ENCODE results near the gene KLHDC10.
"Not testable (repeated sequence)": the region's sequence is repeated elsewhere in the genome, so short reads cannot be mapped to it uniquely, and the experiment has no call there.

The KLHDC10 gene

DNA sequence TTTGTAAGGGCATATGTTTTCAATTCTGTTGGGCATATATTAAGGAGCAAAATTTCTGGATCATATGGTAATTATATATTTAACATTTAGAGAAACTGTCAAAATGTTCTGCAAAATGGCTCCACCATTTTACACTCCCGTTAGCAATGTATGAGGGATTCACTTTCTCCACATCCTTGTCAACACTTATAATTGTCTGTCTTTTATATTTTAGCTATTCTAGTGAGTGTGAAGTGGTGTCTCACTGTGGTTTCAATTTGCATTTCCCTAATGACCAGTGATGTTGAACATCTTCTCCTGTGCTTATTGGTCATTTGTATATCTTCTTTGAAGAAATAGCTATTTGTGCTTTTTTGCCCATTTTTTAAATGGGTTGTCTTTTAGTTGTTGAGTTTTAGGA lies 8.1 kb upstream of the KLHDC10 start:
- no peak for TF ChIP-seq JUND (IDR thresholded peaks at IDR 0.05; ENCODE audit: low read depth)
- in situ Hi-C loops (cut with HindIII; ENCODE audit: low pct_unique_long_range_greater_than_20kb, low sequenced_read_pairs) = no loop called here
- DNase-seq (ENCODE audit: low read depth in 1 of 2, low spot score in 1 of 2) = no peak

DNA sequence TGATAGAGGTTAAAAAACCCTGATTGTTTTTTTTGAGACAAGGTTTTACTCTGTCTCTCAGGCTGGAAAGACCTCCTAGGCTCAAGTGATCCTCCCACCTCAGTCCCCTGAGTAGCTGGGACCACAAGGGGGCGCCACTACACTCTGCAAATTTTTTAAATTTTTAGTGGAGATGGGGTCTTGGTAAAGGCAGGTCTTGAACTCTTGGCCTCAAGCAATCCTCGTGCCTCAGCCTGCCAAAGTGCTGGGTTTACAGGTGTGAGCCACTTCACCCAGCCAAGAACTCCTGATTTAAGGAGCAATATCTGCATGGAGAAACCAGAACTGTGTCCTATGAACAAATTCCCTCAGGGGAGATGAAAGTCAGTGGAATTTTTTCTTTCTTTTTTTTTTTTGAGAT lies 7.3 kb upstream of the KLHDC10 start:
- DNase-seq (ENCODE audit: low read depth in 1 of 2, low spot score in 1 of 2) = peak in 1 of 2 experiments; percentile 45
- in situ Hi-C loops (cut with HindIII; ENCODE audit: low pct_unique_long_range_greater_than_20kb, low sequenced_read_pairs) = no loop called here
- TF ChIP-seq JUND (IDR thresholded peaks at IDR 0.05; ENCODE audit: low read depth) = no peak

DNA sequence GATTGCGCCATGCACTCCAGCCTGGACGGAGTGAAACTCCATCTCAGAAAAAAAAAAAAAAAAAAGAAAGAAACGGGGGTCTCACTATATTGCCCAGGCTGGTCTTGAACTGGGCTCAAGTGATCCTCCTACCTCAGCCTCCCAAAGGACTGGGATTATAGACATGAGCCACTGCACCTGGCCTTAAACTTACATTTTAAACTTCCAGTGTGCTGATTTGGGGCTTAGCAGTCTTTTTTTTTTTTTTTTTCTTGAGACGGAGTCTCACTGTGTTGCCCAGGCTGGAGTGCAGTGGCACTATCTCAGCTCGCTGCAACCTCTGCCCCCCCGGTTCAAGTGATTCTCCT lies 5.8 kb upstream of the KLHDC10 start:
- in situ Hi-C loops (cut with HindIII; ENCODE audit: low pct_unique_long_range_greater_than_20kb, low sequenced_read_pairs); DNase-seq (ENCODE audit: low read depth in 1 of 2, low spot score in 1 of 2): not testable (repeated sequence)

DNA sequence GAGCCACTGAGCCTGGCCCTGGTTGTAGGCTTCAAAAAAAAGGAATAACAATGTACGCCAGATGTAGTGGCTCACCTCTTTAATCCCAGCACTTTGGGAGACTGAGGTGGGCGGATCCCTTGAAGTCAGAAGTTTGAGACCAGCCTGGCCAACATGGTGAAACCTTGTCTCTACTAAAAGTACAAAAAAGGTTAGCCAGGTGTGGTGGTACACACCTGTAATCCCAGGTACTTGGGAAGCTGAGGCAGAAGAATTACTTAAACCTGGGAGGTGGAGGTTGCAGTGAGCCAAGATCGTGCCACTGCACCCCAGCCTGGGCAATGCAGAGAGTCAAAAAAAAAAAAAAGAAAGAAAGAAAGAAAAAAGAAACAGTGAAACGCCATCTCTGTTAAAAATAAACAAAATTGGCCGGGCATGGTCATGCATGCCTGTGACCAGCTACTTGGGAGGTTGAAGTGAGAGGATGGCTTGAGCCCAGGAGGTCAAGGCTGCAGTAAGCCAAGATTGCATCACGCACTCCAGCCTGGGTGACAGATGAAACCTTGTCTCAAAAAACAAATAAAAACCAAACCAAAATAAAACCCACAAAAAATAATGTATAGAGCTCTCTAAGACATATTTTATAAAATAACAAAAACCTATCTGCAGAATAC lies 4.7 kb upstream of the KLHDC10 start:
- TF ChIP-seq JUND (IDR thresholded peaks at IDR 0.05; ENCODE audit: low read depth) = no peak
- in situ Hi-C loops (cut with HindIII; ENCODE audit: low pct_unique_long_range_greater_than_20kb, low sequenced_read_pairs) = no loop called here

DNA sequence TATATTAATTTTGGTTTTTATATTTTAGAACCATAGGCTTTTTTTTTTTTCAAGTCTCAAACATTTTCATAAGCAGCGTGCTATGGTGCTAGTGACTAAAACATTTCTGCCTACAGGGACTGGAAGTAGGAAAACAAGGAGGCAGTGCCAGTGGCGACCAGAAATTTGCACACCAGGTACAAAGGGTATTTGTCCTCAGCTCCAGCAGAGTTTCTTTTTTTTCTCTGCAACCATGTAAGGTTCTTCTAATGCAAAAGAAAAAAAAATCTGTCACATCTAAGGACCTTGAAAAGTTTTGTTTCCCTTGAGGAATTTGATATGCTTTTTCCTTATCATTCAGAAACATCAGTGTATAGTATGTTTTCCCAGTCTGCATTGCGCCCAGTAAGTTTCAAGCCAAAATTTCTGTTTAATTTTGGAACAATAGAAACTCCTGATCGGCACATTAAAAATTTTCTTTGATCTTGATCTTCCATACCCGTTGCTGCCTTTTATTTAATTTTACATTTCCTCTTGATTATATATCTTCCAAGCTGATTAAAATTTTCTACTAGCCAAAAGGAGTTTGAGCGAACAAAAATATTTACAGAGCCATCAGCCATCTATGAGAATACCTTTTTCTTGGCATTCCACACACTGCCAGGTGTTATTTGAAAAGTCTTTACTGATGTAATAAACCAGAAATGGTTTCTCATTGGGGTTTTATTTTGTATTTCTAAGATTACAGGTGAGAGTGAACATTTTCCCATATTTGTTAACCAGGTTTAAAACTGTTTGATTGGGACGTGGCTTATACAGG lies 956 bp upstream of the KLHDC10 start:
- DNase-seq (ENCODE audit: low read depth in 1 of 2, low spot score in 1 of 2) = no peak
- in situ Hi-C loops (cut with HindIII; ENCODE audit: low pct_unique_long_range_greater_than_20kb, low sequenced_read_pairs) = no loop called here
- no peak for TF ChIP-seq JUND (IDR thresholded peaks at IDR 0.05; ENCODE audit: low read depth)

More for the DNA sequence above, 4.7 kb upstream of the KLHDC10 start:
- DNase-seq (ENCODE audit: low read depth in 1 of 2, low spot score in 1 of 2) = no peak

DNA sequence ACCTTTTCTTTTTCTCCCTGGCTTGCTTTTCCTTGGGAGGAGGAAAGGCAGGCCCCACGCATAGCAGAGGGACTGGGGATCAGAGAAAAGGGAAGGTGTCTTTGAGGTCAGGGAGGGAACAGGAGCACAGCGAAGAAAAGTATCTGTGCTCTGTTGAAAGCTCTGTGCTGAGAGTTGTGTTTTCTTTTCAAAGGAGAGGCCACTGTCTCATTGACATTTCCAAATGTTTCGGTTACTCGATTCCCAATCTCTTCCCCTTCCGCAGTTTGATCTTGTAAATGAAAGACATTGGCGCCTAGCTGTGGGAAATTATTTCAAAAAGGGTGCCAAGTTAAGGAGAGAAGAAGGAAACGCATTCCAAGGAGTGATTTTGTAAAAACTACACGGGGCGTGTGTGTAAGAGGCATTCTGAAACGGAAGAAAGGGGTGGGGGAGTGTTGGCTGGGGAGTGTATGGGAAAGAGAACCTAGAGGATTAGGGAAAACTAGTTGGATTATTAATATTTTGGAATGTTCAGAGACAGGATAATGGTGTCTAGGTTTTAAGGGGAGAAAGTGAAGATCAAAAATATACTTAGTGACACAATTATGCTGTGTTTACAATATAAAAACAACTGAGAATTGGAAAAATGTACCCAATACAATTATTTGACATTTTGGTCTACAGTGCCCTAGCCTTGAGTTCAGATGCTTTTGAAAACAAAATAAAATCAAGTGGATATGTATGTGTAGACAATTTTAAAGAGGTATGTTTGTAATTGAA lies 708 bp downstream of the KLHDC10 start:
- DNase-seq (ENCODE audit: low read depth in 1 of 2, low spot score in 1 of 2) = no peak
- TF ChIP-seq JUND (IDR thresholded peaks at IDR 0.05; ENCODE audit: low read depth) = no peak
- in situ Hi-C loops (cut with HindIII; ENCODE audit: low pct_unique_long_range_greater_than_20kb, low sequenced_read_pairs) = no loop called here

DNA sequence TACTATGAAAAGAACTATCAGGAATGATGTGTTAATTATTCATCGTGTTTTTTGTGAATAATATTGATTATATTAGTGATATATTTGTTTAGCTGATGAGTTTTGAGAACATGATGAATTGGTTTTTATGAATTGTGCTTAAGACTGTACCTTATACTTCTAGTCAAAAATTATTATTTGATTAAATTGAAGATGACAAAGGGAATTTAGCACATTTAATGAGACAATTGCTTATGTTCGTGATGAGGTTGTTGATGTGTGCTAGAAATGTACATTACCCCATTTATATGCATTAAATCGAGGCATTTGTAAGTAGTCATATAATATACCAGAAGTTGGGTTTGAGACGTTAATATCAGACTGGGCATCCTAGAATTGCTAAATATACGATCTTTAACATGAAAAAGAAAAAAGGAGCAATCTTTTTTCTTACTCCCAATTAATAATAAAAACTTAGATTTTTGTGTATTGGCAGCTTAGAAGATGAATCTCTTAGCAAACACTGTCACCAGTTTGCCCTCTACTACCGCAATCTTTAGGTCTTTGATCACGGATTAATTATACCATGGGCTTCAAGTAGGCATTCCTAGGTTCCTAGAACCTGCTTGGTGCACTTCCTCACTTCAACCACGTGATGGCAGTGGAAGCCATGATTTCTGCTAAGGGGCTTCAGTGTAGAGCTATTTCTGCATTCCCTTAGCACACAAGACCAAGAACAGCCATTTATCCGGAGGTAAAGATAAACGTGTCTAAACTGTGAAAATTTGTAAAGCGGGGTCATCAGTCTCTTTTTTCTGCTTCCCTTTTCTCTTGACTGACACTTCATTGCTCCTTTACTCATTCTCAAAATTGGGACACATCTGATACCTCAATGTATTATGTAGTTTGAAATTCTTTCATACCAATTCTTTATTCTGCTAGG lies 1.6 kb downstream of the KLHDC10 start:
- in situ Hi-C loops (cut with HindIII; ENCODE audit: low pct_unique_long_range_greater_than_20kb, low sequenced_read_pairs) = no loop called here

DNA sequence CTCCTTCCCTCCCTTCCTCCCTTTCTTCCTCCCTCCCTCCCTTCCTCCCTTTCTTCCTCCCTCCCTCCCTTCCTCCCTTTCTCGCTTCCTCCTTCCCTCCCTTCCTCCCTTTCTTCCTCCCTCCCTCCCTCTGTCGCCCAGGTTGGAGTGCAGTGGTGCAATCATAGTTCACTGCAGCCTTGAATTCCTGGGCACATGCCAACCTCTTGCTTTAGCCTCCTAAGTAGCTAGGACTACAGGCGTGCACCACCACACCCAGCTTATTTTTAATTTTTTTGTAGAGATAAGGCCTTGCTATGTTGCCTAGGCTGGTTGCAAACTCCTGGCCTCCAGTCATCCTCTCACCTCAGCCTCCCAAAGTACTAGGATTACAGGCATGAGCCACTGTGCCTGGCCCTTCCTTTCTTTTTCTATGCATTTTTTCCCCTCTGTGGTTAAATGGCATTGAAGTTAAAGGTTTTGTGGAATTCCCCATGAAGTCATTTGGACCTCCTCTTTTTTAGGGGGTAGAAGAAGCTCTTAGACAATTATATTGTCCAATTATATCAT lies 9.6 kb downstream of the KLHDC10 start:
- no peak for TF ChIP-seq JUND (IDR thresholded peaks at IDR 0.05; ENCODE audit: low read depth)
- in situ Hi-C loops (cut with HindIII; ENCODE audit: low pct_unique_long_range_greater_than_20kb, low sequenced_read_pairs) = no loop called here
- DNase-seq (ENCODE audit: low read depth in 1 of 2, low spot score in 1 of 2) = no peak

More for the DNA sequence above, 1.6 kb downstream of the KLHDC10 start:
- DNase-seq (ENCODE audit: low read depth in 1 of 2, low spot score in 1 of 2) = peak in 1 of 2 experiments; percentile 82
- no peak for TF ChIP-seq JUND (IDR thresholded peaks at IDR 0.05; ENCODE audit: low read depth)

DNA sequence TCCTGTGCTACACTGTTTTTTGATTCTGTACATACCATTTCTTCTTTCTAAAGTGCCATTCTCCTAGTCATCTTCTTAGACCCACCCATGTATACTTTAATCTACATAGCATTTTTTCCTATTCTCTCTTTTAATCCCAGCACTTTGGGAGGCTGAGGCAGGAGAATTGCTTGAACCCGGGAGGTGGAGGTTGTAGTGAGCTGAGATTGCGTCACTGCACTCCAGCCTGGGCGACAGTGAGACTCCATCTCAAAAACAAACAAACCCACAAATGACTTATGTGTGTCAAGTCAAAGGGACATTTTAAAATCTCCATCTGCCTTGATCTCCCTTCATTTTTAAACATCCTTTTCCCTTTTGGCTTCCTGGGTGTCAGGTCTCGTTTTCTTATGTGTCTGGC lies 13.2 kb downstream of the KLHDC10 start:
- DNase-seq (ENCODE audit: low read depth in 1 of 2, low spot score in 1 of 2); in situ Hi-C loops (cut with HindIII; ENCODE audit: low pct_unique_long_range_greater_than_20kb, low sequenced_read_pairs): not testable (repeated sequence)

DNA sequence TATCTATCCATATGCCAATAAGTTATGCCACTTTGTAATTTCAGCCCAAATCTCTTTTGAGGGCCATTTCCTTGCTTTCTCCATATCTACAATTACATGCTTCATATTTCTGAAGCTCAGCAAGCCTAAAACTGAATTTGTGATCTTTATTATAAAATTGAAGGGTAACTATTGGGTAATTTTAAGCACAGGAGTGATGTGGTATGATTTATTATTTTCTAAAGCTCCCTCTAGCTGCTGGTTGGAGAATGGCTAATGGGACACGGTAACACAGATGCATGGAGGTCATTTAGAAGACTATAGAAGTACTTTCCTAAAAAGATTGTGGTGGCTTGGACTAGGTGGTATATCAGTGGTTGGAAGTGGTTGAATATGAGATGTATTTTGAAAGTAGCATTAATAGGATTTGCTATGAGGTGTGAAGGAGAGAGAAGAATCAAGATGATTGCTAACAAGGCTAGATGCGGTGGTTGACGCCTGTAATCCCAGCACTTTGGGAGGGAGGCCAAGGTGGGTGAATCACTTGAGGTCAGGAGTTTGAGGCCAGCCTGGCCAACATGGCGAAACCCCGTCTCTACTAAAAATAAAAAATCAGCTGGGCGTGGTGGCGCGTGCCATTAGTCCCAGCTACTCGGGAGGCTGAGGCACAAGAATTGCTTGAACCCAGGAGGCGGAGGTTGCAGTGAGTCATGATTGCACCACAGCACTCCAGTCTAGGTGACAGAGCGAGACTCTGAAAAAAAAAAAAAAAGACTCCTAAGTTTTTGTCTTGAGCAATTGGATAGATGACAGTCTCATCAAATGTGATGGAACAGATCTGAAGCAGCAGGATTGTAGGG lies 13.9 kb downstream of the KLHDC10 start:
- in situ Hi-C loops (cut with HindIII; ENCODE audit: low pct_unique_long_range_greater_than_20kb, low sequenced_read_pairs) = no loop called here
- no peak for TF ChIP-seq JUND (IDR thresholded peaks at IDR 0.05; ENCODE audit: low read depth)
- no peak for DNase-seq (ENCODE audit: low read depth in 1 of 2, low spot score in 1 of 2)

DNA sequence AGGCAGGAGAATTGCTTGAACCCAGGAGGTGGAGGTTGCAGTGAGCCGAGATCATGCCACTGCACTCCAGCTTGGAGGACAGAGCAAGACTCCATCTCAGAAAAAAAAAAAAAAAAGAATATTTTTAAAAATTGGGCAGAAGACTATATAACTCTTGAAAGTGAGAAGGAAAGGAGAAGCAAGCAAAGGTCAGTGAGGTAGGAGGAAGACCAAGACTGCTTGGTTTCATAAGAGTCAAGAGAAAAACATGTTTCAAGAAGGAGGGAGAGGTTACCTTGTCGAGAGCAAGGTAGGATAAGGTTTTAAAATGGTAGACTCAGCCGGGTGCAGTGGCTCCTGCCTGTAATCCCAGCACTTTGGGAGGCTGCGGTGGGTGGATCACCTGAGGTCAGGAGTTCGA lies 14.9 kb downstream of the KLHDC10 start:
- in situ Hi-C loops (cut with HindIII; ENCODE audit: low pct_unique_long_range_greater_than_20kb, low sequenced_read_pairs); DNase-seq (ENCODE audit: low read depth in 1 of 2, low spot score in 1 of 2): not testable (repeated sequence)
